Stimulated activated CD8-positive, alpha-beta memory T cell treated with anti-CD3 and anti-CD28 coated beads, Interleukin-7, amount 100 ng/mL, for 1 hour (primary cell): Measurements from ENCODE around the gene DLX1.
"Not testable (repeated sequence)": the region's sequence is repeated elsewhere in the genome, so short reads cannot be mapped to it uniquely, and the experiment has no call there.

Source experiments
- DNase-seq, 2 donors: peaks; one replicate each; pipeline ENCODE4 v3.0.0-alpha.2; 2020; ENCODE audit warnings: low read depth in 2 of 2

Gene DLX1

GRCh38 chr2:172114579-172114978, 29.3 kb downstream of the DLX1 start:
- no peak for DNase-seq

- no peak for DNase-seq
Measured at GRCh38 chr2:172116107-172116506, 30.8 kb downstream of the DLX1 start.

GRCh38 chr2:172119089-172119488, 33.8 kb downstream of the DLX1 start:
- DNase-seq: no peak

- no peak for DNase-seq
Measured at GRCh38 chr2:172120118-172120517, 34.8 kb downstream of the DLX1 start.

GRCh38 chr2:172128484-172128883, 43.2 kb downstream of the DLX1 start:
- no peak for DNase-seq

GRCh38 chr2:172129404-172129803, 44.1 kb downstream of the DLX1 start:
- DNase-seq: no peak

- no peak for DNase-seq
Measured at GRCh38 chr2:172131713-172132555, 46.6 kb downstream of the DLX1 start.

GRCh38 chr2:172134270-172134669, 49.0 kb downstream of the DLX1 start:
- no peak for DNase-seq

- DNase-seq: no peak
Measured at GRCh38 chr2:172135446-172135845, 50.1 kb downstream of the DLX1 start.

GRCh38 chr2:172137109-172137508, 51.8 kb downstream of the DLX1 start:
- DNase-seq: no peak

GRCh38 chr2:172137943-172138342, 52.6 kb downstream of the DLX1 start:
- no peak for DNase-seq

GRCh38 chr2:172138727-172139126, 53.4 kb downstream of the DLX1 start:
- not testable (repeated sequence) for DNase-seq
